ENCODE measurements around the gene ANKRD11. TPM values are rescaled to one million over a fixed set of nuclear protein-coding genes. Genes with fewer than 3 reads are reported as not detected.
"Not testable (repeated sequence)": the region's sequence is repeated elsewhere in the genome, so short reads cannot be mapped to it uniquely, and the experiment has no call there.

ANKRD11 gene
- total RNA-seq, 2 donors from 2014 or later, result 118 to 159 TPM

- peaks cover 61% of the 10 kb centered on the region for H3K36me3 Mint-ChIP-seq (ENCODE audit: low read depth)
Observed at GRCh38 chr16:89269805-89270665, 220.3 kb downstream of the ANKRD11 start.

GRCh38 chr16:89268987-89269735, 221.2 kb downstream of the ANKRD11 start:
- H3K9me3 ChIP-seq (ENCODE audit: control insufficient read depth, low read length), result no peaks in the 10 kb centered on the region
- no peak for TF ChIP-seq CTCF (conservative IDR thresholded peaks at IDR 0.05)
- no peaks in the 10 kb centered on the region for H3K4me1 ChIP-seq (ENCODE audit: control insufficient read depth, insufficient read depth, low read length)
- H3K9me3 Mint-ChIP-seq, result peaks cover 5% of the 10 kb centered on the region
- H3K36me3 Mint-ChIP-seq (ENCODE audit: low read depth), result peaks cover 57% of the 10 kb centered on the region
- no peak for DNase-seq
- H3K27ac Mint-ChIP-seq, result no peak overlapping the region
- peaks cover 48% of the 10 kb centered on the region for H3K36me3 ChIP-seq (ENCODE audit: control insufficient read depth, insufficient read depth, low read length)
- H3K9ac ChIP-seq (ENCODE audit: extremely low read depth, low read length, poor library complexity, severe bottlenecking), result no peak overlapping the region
- H3K27me3 ChIP-seq (ENCODE audit: control insufficient read depth, insufficient read depth, low read length, poor library complexity, severe bottlenecking), result no peaks in the 10 kb centered on the region
- WGBS, 2 experiments (ENCODE audit: insufficient coverage in 1 of 2, insufficient read length in 1 of 2), result 91 to 96% methylated on average over 11 to 12 of the region's 14 CpGs
- H3K4me3 Mint-ChIP-seq, result no peak overlapping the region
- H3K27me3 Mint-ChIP-seq (ENCODE audit: insufficient read depth), result no peaks in the 10 kb centered on the region
- no peaks in the 10 kb centered on the region for H3K4me1 Mint-ChIP-seq
- no peak overlapping the region for H3K4me3 ChIP-seq (ENCODE audit: low read length)
- no peak overlapping the region for H3K27ac ChIP-seq (ENCODE audit: low read depth, low read length)

More at GRCh38 chr16:89269805-89270665, 220.3 kb downstream of the ANKRD11 start:
- Histone ChIP-seq H3K4me1 (ENCODE audit: control insufficient read depth, insufficient read depth, low read length) (no peaks in the 10 kb centered on the region), H3K4me3 (ENCODE audit: low read length) (no peak overlapping the region), H3K27me3 (ENCODE audit: control insufficient read depth, insufficient read depth, low read length, poor library complexity, severe bottlenecking) (no peaks in the 10 kb centered on the region), H3K36me3 (ENCODE audit: control insufficient read depth, insufficient read depth, low read length) (peaks cover 56% of the 10 kb centered on the region), H3K9ac (ENCODE audit: extremely low read depth, low read length, poor library complexity, severe bottlenecking) (no peak overlapping the region), H3K9me3 (ENCODE audit: control insufficient read depth, low read length) (no peaks in the 10 kb centered on the region), H3K27ac (ENCODE audit: low read depth, low read length) (no peak overlapping the region)
- no peak overlapping the region for H3K27ac Mint-ChIP-seq
- H3K27me3 Mint-ChIP-seq (ENCODE audit: insufficient read depth), result no peaks in the 10 kb centered on the region
- H3K4me3 Mint-ChIP-seq, result no peak overlapping the region
- no peaks in the 10 kb centered on the region for H3K9me3 Mint-ChIP-seq
- TF ChIP-seq CTCF (conservative IDR thresholded peaks at IDR 0.05), result no peak
- no peak for DNase-seq
- H3K4me1 Mint-ChIP-seq, result no peaks in the 10 kb centered on the region
- whole genome bisulfite sequencing, 2 experiments (ENCODE audit: insufficient coverage in 1 of 2, insufficient read length in 1 of 2), result 96% methylated on average over 25 to 27 of the region's 27 CpGs

- no peaks in the 10 kb centered on the region for H3K27me3 Mint-ChIP-seq (ENCODE audit: insufficient read depth)
- Histone ChIP-seq H3K36me3 (ENCODE audit: control insufficient read depth, insufficient read depth, low read length) (peaks cover 44% of the 10 kb centered on the region), H3K9me3 (ENCODE audit: control insufficient read depth, low read length) (no peaks in the 10 kb centered on the region), H3K4me1 (ENCODE audit: control insufficient read depth, insufficient read depth, low read length) (no peaks in the 10 kb centered on the region), H3K4me3 (ENCODE audit: low read length) (no peak overlapping the region), H3K27ac (ENCODE audit: low read depth, low read length) (no peak overlapping the region), H3K27me3 (ENCODE audit: control insufficient read depth, insufficient read depth, low read length, poor library complexity, severe bottlenecking) (no peaks in the 10 kb centered on the region), H3K9ac (ENCODE audit: extremely low read depth, low read length, poor library complexity, severe bottlenecking) (no peak overlapping the region)
- H3K4me3 Mint-ChIP-seq, result no peak overlapping the region
- no peak for TF ChIP-seq CTCF (conservative IDR thresholded peaks at IDR 0.05)
- no peaks in the 10 kb centered on the region for H3K4me1 Mint-ChIP-seq
- 95 to 96% methylated on average over 13 to 19 of the region's 19 CpGs for WGBS, 2 experiments (ENCODE audit: insufficient coverage in 1 of 2, insufficient read length in 1 of 2)
- peaks cover 5% of the 10 kb centered on the region for H3K9me3 Mint-ChIP-seq
- peaks cover 53% of the 10 kb centered on the region for H3K36me3 Mint-ChIP-seq (ENCODE audit: low read depth)
- H3K27ac Mint-ChIP-seq, result no peak overlapping the region
- DNase-seq, result no peak
Observed at GRCh38 chr16:89268585-89268984, 221.8 kb downstream of the ANKRD11 start.

GRCh38 chr16:89267746-89268145, 222.6 kb downstream of the ANKRD11 start:
- H3K4me3 ChIP-seq (ENCODE audit: low read length); H3K27ac Mint-ChIP-seq; DNase-seq; H3K9ac ChIP-seq (ENCODE audit: extremely low read depth, low read length, poor library complexity, severe bottlenecking); H3K27me3 Mint-ChIP-seq (ENCODE audit: insufficient read depth); H3K9me3 Mint-ChIP-seq; H3K9me3 ChIP-seq (ENCODE audit: control insufficient read depth, low read length); H3K4me3 Mint-ChIP-seq; H3K4me1 Mint-ChIP-seq; H3K27ac ChIP-seq (ENCODE audit: low read depth, low read length); H3K27me3 ChIP-seq (ENCODE audit: control insufficient read depth, insufficient read depth, low read length, poor library complexity, severe bottlenecking); H3K4me1 ChIP-seq (ENCODE audit: control insufficient read depth, insufficient read depth, low read length): not testable (repeated sequence)
- H3K36me3 Mint-ChIP-seq (ENCODE audit: low read depth), result peaks cover 46% of the 10 kb centered on the region
- 100% methylated on average over 5 of the region's 15 CpGs; no CpG with 5 or more reads in 1 of the 2 experiments for WGBS, 2 experiments (ENCODE audit: insufficient coverage in 1 of 2, insufficient read length in 1 of 2)
- peaks cover 38% of the 10 kb centered on the region for H3K36me3 ChIP-seq (ENCODE audit: control insufficient read depth, insufficient read depth, low read length)

All from endodermal cell (in vitro differentiated cells).